HG03521 (cell line): ENCODE measurements around the gene CASP4.
"Not testable (repeated sequence)": the region's sequence is repeated elsewhere in the genome, so short reads cannot be mapped to it uniquely, and the experiment has no call there.

Source experiments
- ATAC-seq: cut with Tn5 transposase; IDR thresholded peaks from one replicate; pipeline ENCODE4 v1.9.1; 2021; ENCODE audit warnings: mild to moderate bottlenecking, moderate library complexity; ENCODE audit not compliant: unreplicated experiment

CASP4 gene

DNA sequence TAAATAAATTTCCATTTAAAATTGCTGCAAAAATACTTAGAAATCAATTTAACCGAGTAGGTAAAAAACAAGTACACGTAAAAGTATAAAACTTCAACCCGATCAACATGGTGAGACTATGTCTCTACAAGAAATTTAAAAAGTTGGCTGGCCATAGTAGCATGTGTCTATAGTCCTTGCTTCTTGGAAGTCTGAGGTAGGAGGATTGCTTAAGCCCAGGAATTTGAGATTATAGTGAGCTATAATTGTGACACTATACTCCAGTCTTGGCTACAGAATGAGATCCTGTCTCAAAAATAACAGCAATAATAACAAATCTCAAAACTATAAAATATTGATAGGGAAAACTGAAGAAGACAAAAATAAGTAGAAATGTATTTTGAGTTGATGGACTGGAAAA, 11.1 kb downstream of the CASP4 start:
- ATAC-seq, result no peak

DNA sequence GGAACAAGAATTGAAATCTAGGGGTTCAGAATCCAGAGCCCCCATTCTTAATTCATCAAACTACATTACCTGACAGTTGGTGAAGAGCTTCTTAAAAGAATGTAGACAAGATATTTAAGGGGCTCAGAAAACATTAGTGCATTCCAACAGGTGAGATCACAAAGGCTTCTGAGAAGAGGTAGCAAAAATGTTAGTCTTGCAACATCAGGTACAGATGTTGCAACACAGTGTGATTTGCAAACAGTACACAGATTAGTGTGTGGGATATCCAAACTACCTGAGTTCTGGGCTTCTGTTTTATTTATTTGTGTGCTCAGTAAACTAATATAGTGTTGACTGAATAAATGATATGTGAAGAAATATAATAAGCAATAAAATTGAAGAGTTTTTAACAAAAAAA, 11.8 kb downstream of the CASP4 start:
- no peak for ATAC-seq

DNA sequence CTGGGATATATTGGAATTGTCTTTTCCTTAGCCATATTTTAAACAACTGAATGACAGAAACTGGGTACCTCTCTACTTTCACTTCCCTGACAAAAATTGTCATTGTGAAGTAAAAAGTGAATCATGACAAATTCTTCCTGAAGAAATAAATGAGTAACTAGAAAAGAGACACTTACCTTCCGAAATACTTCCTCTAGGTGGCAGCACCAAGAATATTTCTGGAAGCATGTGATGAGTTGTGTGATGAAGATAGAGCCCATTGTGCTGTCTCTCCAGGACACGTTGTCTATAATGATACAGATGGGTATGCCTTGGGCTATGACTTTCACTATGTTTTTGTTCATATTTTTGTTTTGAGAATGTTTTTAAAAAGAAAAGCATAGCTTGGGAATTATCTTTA, 21.5 kb downstream of the CASP4 start:
- peak; percentile 98 for ATAC-seq

DNA sequence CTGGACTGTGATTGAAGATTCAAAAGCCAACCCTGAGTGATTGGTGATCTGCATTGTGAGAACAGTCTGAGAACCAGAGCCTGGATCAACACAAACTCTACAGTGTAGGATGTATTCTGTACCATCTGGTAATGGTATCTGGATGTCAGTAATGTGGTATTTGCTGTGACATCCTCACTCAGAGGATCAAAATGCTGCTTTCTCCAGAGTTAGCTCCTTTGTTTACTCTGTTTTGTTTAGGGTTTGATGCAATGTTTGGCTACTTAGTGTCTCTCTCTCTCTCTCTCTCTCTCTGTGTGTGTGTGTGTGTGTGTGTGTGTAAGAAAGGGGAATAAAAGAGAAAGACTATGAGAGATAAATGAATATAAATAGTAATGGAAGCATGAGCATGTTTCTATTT, 24.3 kb downstream of the CASP4 start:
- no peak for ATAC-seq

DNA sequence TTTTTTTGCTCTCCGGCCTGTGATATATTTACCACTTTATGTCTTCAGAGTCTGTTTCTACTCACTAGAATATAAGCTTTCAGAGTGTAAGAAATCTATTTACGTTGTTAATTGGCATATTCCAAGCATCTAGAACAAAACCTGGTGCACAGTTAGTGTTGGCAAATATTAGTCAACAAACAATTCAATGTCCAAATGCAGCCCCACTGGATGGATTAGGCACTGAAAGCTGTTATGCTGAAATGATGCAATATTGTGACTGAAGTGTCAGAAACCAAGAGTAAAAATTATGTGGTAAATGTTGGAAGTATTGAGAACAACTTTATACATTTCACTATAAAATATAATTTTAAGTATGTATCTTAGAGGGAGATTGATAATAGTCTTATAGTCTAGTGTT, 24.8 kb downstream of the CASP4 start:
- no peak for ATAC-seq

DNA sequence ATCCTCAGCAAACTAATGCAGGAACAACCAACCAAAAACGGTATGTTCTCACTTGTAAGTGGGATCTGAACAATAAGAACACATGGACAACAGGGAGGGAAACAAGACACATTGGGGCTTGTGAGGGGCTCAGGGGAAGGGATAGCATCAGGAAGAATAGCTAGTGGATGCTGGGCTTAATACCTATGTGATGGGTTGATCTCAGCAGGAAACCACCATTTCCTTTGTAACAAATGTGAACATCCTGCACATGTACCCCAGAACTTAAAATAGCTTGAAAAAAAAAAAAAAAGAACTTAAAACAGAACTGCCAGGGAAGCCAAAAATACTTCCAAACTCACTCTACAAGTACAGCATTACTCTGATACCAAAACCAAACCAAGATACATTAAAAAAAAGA, 33.8 kb downstream of the CASP4 start:
- no peak for ATAC-seq

DNA sequence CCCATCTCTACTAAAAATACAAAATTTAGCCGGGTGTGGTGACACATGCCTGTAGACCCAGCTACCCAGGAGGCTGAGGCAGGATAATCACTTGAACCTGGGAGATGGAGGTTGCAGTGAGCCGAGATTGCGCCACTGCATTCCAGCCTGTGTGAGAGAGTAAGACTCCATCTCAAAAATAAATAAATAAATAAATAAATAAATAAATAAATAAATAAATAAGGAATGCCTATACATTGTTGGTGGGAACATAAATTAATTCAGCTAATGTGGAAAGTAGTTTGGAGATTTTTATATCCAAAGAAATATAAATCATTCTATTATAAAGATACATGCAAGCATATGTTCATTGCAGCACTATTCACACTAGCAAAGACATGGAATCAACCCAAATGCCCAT, 34.3 kb downstream of the CASP4 start:
- not testable (repeated sequence) for ATAC-seq

DNA sequence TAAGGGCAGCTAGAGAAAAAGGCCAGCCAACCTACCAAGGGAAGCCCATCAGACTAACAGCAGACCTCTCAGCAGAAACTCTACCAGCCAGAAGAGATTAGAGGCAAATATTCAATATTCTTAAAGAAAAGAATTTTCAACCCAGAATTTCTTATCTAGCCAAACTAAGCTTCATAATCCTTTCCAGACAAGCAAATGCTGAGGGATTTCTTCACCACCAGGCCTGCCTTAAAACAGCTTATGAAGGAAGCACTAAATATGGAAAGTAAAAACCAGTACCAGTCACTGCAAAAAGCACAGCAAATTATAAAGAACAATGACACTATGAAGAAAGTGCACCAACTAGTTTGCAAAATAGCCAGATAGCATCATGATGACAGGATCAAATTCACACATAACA, 39.6 kb downstream of the CASP4 start:
- ATAC-seq, result no peak

DNA sequence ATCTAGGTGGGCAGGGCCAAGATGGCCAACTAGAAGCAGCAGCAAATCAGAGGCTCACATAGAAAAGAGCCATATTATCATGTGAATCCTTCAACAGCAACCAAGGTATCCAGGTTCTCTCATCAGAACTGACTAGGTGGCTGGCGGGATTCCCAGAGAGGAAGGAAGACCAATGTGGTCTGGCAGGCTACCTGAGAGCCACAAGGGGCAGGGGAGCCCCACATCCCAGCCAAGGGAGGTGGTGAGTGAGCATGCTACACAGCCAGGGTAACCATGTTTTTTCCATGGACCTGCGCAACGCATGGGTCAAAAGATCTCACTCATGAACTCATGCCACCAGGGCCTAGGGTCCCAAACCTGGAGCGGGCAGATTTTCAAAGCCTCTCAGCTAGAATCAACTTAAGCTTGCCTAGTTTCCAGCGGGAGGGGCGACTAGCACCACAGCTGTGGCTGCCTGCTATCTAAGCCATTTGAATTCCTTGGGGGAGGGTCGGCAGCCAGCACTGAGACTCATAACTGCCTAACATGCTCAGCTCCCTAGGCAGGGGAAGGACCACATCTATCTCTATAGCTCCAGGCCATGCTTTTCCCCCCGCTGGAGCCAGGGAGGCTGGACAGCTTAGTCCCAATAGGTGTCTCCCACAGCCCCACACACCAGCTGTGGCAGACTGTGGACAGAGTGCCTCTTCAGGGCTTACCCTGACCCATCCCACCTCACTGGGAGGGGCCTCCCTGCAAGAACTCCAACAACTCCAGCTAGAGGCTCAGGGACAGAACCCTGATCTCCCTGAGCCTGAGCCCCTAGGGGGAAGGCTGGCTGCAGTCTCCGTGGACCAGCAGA, 41.4 kb downstream of the CASP4 start:
- ATAC-seq, result no peak

DNA sequence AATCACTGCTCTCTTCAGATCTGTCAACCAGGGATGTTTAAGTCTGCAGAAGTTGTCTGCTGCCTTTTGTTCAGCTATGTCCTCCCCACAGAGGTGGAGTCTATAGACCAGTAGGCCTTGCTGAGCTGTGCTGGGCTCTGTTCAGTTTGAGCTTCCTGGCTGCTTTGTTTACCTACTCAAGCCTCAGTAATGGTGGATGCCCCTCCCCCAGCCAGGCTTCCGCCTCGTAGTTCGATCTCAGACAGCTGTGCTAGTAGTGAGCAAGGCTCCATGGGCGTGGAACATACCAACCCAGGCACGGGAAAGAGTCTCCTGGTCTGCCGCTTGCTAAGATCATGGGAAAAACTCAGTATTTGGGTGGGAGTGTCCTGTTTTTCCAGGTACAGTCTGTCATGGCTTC, 42.5 kb downstream of the CASP4 start:
- ATAC-seq, result no peak

DNA sequence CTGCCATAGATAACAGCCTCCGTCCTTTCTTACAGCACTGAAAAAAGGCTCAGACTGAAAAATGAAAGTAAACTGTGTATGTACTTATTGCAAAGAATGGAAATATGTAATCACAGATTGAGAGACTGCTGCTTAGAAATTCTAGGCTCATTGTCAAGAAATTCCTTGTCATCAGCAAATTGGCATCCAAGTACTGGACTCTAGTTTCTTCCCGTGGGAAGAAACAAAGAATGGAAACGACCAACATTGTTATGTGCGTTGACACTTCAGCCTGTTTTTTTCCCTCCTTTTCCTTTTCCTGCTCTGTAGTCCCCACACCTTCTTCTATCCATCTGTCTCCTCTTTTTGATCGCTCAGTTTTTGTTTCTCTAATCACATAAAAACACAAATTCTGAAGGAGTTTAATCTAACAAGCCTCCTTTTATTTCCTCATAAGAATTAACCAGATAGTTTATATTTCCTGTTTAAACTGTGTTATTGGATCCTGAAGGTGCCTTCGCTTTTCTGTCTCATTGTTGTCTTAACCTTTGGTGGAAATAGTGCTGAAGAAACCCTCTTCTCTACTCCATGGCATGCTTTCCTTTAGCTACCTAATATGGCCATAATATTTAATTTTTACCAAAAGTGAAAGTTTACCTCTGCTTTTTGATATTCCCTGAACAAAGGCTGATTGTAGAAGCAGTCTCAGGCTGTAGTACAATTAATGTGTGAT, 50.1 kb downstream of the CASP4 start:
- no peak for ATAC-seq

DNA sequence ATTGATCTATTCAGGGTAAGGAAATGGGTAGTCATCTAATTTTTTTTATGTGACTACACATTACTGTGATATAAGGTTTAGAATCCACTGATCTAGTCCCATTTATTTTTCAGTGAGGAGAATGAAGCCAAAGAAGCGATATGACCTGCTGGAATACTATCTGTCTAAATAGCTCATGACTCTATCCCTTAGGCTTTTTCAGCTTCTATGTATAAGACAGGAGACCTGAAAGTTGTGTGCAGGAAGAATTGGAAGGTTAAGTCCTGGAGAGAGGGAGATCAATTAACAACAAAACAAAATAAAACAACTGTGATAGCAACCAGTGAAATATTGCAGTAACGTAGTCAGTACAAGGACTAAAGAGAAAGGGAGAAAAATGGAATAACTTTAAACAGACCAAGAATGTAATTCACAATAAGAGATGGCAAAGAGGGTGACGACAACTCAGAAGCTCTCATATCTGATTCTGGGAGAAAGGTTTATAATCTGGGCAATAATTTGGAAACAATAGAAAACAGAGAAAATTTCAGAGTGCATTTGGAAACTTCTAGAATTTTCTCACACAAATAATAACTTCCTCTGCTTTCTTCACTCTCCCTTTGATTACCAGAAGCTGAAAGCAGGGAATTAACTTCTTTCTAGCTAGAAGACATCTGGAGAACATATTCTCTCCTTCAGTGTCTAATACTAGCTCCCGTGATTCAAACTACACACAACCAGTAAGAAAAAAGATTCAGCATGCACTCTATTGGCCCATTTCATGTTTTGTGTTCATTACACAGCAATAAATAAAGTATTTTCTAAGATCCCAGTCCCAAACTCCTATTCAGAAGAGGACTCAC, 50.9 kb downstream of the CASP4 start:
- ATAC-seq, result no peak

DNA sequence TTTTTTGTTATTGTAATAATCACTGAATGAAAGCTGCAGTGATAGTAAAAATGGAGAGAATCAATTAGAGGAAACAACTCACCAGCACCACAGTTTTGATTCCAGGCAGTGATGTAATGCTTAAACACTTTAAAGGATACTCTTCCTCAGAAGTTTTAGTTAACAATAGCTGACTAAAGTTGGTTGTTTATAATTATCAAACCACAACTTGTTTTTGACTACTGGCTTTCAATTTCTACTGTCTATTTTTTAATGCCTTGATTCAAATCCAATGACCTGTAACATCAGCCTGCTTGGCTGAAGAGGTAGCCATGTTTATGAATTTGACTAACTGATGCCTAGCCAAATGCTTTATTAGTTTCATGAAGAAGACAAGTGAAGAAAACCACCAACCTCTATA, 51.9 kb downstream of the CASP4 start:
- no peak for ATAC-seq

DNA sequence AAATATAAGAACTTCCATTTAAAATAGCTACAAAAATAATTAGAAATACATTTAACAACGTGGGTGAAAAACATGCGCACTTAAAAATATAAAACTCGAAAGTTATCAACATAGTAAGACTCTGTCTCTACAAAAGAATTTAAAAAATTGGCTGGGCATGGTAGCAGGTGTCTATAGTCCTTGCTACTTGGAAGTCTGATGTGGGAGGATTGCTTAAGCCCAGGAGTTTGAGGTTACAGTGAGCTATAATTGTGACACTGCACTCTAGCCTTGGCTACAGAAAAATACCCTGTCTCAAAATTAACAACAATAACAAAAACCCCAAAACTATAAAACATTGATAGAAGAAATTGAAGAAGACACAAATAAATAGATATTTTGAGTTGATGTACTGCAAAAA, 56.3 kb downstream of the CASP4 start:
- ATAC-seq, result no peak

DNA sequence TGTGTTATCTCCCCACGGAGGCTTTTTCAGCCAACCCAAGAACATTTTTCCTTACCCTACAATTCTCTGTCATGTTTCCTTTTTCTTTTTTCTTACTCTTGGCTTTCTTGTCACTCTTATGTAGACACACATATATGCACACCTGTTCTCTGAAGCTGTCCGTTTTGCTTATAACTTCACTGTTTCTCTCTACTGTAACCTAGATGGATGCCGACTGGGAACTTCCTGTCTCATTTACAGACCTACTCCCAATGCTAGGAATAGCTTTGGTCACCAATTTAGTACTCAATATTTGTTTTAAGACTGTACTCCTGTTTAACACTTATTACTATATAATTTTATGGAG, 60.2 kb downstream of the CASP4 start:
- ATAC-seq, result peak; percentile 17

DNA sequence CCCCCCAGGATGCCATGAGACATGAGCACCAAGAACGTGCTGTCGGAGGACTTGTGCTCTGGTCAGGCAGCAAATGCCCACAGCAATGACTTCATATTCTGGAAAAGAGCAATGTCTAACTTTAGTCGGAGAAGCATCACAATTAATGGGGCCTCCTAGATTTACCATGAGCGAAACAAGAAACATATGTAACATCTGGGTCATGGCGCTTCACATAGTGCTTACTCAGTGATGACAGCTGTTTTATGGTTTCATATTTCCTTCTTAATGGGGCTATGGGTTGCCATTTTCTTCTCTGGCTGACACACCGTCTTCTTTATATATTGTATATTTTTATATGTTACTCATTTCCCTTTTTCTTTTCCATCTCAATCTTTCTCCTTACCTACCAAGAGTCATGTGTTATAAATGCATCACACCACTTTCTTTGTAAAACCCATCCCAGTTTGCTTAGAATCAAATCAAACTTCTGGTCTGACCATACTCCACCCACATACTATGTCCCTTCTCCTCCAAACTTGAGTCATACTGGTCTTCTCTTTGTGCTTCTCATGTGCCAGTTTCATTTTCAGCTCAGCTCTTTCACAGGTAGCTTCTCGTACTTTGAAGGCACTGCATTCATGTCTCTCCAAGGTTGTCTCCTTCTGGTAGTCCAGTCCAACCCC, 60.7 kb downstream of the CASP4 start:
- ATAC-seq, result peak; percentile 82

DNA sequence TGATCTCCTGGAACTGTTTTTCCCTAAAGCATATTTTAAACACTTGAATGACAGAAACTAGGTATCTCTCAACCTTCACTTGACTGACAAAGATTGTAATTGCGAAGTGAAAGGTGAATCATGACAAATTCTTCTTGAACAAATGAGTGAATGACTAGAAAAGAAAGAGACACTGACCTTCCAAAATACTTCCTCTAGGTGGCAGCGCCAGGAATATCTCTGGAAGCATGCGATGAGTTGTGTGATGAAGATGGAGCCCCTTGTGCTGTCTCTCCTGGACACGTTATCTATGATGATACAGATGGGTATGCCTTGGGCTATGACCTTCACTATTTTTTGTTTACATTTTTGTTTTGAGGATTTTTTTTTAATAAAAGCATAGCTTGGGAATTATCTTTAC, 63.1 kb downstream of the CASP4 start:
- ATAC-seq, result no peak

DNA sequence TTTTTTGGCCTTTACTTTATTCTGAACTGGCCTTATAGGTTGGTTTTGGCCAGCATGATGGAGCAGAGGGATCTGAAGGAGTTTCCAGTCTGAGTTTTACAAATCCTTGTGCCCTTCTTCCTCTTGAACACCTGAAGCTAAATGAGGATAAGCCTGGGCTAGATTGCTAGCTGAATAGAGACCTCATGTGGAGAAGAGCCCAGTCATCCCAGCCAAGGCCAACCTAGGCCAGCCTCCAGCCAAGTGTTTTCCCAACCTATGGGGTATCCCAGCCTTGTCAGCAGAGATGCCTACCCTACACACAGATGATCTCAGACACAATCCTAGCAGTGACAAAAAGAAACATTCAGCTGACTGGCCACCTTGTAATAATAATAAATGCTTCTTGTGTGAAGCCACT, 69.1 kb downstream of the CASP4 start:
- ATAC-seq, result no peak

DNA sequence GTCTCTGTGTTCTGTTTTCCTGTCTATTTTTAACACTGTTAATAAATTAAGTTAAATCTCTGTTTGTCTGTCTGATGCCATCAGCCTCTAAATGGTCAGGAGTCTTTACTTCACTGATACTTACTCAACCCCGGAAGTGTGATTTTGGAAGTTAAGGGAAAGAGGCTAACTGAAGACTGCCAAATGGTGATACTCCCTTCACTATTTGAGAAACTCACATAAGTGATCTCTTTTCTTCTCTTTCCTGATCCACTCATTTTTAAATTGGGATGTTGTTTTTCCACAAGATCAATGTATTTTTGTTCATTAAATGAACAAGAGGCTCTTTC, 69.7 kb downstream of the CASP4 start:
- ATAC-seq, result no peak

DNA sequence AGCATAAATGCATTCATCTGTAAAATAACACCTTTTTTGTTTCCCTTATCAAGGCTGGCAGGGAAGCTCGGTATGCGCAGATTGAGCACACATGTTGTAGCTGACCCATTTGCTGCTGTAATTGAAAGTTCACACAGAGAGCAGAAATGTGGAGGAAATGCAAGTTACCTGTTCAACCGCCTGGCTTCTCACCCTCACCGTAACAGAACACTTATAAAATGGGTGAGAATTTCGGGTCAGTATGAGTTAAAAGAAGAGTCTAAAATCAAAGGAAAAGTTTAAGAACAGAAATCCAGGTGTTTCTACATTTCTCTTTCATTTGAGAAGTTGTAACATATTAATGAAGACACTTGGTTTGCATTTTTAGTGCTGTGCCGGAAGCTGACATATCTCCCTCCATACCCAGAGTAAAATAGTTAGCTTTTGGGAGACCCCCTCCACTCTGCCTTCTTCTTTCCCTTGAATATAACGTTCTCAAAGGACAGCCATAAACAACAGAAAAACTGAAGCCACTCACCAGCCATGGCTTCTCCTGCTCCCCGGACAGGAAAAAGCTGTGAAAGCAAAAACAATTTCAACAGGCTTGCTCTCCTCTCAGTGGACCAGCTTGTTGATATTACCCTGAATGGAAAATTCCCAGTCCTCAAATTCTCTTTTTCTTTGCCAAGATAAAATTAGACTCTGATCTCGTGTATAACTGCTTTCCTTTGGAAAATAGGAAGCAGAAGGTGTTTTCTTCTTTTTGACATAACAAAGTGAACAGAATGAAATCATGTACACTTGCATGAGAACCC, 70.3 kb downstream of the CASP4 start, which contains the start of gene CASP12:
Gene CASP12 (minus strand): TSS at position 570 of the 794 bp plus-strand sequence.
- ATAC-seq, result no peak
